ENCODE measurements around the gene CDC42BPA. TPM values are rescaled to one million over a fixed set of nuclear protein-coding genes. Genes with fewer than 3 reads are reported as not detected.
"Not testable (repeated sequence)": the region's sequence is repeated elsewhere in the genome, so short reads cannot be mapped to it uniquely, and the experiment has no call there.

Gene CDC42BPA
- total RNA-seq, 1 donor from 2014 or later = 202 TPM

DNA sequence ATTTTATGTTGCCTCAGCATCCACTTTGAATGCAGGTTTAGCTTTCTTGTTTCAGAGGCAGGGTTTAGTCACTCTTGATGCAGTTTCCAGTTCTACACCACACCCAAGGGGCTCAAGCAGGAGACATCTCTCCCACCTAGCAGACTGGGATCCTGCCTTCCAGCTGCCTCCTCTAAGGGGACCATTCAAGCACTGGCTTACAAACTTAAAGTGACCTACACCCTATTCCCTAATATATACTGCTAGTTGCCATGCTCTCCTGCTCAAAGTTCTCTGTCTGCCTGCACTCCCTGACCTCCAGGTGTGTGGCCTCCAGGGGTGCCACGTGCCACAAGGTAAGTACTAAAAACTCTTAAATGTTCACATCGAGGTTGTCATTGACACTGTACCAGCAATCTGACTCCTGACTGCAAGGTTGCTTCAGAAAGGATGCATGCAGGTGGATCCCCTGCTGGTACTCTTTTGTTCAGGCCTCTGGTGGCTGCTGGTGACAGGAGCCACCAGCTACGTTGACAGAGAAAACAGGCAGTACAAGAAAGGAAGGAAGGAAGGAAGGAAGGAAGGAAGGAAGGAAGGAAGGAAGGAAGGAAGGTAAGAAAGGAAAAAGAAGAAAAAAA is 192.3 kb downstream of the CDC42BPA start:
- DNase-seq = no peak

DNA sequence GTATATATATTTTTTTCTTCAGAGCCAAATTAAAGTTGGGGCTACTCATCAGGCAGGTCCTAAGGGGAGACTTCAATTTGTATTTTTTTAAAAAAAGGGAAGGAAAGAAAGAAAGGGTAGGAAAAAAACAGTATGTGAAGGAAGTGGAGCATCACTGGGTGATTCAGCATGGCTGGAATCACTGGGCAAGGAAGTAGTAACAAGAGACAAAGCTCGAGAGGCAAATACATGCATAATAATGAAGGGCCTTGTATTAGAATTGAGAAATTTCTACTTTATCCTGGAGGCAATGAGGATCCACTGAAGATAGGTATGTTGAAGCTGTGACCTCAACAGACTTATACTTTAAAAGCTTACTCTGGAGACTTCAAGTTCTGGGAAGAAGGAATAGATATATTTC is 193.8 kb downstream of the CDC42BPA start:
- DNase-seq = no peak

DNA sequence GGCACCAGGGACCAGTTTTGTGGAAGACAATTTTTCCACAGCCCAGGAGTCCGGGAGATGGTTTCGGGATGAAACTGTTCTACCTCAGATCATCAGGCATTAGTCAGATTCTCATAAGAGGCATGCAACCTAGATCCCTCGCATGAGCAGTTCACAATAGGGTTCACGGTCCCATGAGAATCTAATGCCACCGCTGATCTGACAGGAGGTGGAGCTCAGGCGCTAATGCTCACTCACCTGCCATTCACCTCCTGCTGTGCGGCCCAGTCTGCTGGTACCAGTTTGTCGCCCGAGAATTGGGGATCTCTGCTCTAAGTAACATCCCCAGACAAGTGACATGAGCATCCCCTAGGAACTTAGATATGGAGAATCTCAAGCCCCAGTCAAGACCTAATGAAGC is 197.5 kb downstream of the CDC42BPA start:
- DNase-seq = no peak

DNA sequence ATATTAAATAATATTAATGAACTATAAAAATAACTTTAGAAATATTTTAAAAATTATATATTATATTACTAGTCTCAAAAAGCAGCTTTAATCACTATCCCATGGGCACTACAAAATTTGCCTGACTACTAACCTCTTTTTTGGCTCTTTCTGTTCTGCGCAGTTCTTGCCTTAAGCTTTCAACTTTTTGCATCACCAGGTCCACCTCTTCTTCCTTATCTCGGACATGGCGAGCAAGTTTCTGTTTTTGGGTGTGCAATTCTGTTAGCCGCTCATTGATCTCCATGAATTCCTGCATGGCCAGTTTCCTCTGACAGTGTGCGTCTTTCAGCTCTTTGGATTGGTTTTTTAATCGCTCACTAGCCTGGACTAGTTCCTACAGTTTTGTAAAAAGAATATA is 205.8 kb downstream of the CDC42BPA start:
- no peak for DNase-seq

DNA sequence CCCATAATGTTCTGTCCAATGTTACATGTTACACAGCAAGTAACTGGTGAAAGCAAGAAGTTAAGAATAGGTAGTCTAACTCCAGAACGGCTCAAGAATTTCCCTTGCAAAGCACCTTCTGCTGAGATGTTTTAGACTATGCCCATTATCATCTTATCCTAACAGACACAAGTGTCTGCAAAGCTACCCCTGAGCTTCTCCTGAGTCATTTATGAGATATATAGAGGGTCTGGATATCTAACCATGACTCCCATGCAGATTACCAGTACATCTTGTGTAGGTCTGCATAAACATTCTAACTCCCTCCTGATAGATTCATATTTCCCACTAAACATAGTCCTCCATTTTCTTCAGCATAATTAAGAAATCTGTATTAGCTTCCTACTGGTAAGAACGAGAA is 206.5 kb downstream of the CDC42BPA start:
- DNase-seq = no peak

DNA sequence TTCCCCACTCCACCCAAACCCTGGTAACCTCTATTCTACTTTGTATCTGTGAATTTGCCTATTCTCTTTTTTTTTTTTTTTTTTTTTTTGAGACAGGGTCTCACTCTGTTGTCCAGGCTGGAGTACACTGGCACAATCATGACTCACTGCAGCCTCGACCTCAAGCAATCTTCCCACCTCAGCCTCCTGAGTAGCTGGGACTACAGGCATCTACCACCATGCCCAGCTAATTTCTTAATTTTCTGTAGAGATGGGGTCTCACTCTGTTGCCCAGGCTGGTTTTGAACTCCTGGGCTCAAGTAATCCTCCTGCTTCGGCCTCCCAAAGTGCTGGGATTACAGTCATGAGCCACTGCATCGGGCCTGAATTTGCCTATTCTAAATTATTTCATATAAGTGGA is 213.0 kb downstream of the CDC42BPA start:
- DNase-seq = not testable (repeated sequence)

DNA sequence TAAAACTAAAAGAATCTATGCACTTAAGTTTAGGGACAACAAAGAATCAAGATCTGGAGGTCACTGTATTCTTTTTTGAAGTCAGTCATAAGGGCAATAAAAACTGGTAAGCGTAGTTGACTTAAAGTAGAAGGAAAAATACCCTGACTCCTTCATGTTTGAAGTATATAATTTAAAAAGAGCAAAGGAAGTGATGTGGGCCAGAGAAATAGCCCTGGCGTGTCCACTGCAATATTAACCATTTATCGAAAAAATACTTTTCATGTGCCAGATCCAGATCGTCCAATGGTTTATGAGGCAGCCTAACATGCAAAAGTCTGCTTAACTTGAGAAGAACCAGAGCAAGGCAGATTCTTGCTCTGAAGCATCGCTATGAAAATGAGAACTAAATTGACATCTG is 216.2 kb downstream of the CDC42BPA start:
- no peak for DNase-seq

DNA sequence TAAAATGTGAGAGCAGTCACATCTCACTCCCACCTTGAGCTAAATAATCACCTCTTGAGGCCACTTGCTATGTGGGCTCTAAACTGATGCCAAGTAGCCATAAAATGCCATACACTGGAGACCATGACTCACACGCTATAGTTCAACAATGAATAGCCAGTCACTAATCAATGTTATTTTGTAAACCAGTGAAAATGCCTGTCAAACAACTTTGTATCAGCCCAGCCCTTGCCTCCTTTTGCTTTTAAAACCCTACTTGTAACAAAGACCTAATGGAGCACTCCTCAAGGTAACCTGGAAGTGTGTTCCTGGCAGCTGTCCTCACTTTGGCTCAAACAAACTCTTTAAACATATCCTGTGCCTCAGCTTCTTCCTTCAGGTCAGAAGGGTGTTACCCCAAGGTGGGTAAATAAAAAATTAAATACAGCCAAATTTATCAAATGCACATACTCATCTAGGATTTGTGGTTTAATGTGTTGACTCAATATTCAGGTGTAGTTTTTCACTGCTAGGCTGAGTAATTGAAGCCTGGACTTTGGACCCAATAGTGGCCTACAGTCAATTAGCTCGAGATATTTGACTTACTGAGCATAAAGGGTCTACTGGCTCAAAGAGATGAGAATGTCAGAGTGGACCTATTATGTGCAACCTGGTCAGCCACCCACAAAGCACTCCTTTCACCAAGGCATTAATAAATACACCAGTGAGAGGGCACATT is 223.9 kb downstream of the CDC42BPA start:
- no peak for DNase-seq

DNA sequence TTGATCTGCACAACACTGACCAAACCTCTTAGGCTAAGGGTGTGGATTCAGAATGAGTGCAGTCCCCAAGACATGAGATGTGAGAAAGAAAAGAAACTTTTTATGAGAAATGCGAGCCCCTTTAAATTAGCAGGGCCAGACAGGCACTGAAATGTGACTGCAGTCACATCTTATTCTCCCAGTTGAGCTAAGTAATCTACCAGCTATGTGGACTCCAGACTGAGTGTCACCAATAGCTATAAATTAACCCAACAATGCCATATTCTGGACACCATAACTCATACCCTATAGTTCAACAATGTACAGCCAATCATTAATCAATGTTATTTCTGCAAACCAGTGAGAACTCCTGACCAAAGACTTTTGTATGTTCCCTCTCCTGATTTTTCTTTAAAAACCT is 225.0 kb downstream of the CDC42BPA start:
- no peak for DNase-seq

DNA sequence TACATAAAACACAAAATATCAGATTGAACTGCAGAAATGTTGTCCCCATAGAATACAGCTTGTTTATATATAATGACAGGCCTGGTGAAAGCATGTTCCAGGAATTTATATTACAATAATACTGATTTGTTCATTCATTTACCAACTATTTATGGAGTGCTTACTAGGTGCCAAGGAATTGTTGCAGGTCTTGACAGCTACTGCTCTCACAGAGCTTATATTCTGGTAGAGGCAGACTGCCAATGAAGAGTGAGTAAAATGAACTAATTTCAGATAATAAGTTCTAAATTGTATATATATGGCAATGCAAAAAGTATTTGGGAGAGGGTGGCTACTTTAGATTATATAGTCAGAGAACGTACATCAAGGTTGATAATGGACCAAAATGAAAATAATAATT is 226.2 kb downstream of the CDC42BPA start:
- no peak for DNase-seq

DNA sequence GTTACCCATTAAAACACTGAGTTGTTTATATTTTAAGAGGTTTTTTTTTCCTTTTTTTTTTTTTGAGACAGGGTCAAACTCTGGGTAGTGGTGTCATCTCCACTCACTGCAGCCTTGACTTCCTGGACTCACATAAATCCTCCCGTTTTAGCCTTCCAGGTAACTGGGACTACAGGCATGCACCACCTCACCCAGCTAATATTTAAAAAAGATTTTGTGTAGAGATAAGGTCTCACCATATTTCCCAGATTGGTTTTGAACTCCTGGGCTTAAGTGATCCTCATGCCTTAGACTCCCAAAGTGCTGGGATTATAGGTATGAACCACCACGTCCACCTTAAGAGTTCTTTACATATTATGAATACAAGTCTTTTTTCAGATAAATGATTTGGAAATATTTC is 231.7 kb downstream of the CDC42BPA start:
- DNase-seq = no peak

DNA sequence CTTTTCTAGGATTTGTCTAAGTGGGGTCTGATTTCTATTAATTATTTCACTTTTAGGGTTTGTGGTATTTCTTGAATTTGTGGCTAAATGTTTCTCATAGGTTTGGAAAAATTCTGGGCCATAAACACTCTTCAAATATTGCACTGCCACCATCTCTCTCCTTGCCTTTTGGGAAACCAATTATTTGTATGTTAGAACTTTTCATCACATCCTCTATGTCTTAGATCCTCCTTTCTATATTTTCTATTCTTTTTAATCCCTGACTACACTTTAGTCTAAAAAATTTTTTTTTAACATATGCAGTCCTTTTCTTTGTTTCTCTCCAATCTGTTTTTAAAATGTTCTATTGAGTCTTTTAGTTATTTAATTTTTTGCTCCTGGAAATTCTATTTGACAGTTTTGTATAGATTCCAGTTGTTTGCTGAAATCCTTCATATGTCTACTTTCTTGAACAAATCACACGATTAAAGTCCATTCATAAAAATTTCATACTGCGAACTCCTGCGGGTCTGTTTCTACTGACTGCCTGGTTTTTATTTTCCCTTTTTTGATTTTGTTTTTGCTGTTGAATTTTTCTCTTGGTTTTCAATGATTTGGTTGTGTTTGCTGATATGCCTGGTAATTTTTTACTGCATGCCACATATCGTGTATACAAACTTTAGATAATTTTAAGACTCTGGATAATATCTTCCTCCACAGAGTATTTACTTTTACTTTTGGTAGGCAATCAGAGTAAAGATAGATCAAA is 235.1 kb downstream of the CDC42BPA start:
- DNase-seq = no peak

DNA sequence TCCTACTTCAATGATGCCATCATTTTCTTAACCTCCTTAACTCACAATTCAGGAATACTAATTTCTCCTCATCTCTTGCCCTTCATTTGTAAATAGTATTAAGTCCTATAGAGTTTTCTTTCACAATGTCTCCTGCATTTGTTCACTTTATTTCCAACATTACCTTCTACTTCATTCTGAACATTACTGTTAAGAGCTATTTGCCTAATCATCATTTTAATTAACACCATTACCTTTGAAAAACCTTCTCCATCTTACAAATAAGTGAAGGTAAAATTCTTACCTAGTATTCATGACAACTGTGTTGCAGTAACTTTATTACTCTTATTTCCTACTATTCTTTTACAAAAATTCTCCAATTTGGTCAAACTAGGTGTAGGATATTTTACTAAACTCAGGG is 240.5 kb downstream of the CDC42BPA start:
- no peak for DNase-seq

DNA sequence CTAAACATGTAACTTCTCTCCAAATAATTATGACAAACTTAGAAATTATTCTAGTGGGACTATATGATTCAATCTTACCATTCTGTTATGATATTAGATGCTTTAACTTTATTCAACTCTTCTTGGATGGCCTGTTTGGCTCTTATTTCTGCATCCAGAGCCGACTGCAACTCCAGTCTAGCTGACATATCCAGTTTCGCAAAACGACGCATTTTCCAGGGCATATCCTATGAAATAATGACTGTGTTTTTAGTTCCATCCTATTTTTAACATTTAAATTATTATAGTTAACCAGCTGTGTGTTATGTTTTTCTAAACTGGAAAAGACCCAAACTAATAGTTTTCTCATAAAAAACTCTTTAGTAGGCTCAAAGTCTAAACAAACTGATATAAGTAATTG is 244.5 kb downstream of the CDC42BPA start:
- DNase-seq = no peak

DNA sequence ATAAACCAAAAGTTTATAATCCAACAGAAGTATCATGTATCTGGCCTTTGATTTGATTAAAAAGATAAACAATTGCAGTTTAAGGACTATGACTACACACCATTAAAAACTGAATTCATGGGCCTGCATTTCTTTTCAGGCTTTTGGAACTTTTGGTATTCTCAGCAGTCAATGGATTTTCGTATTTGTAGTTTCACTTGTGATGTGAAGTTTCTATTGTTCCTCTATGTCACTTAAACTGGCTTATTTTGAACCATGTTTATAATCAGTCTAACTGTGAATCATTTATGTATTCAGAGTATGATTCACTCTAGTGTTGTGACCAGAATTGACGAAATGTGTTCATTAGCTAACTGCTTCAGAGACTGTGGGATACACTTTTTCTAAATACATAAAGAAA is 245.3 kb downstream of the CDC42BPA start:
- no peak for DNase-seq

DNA sequence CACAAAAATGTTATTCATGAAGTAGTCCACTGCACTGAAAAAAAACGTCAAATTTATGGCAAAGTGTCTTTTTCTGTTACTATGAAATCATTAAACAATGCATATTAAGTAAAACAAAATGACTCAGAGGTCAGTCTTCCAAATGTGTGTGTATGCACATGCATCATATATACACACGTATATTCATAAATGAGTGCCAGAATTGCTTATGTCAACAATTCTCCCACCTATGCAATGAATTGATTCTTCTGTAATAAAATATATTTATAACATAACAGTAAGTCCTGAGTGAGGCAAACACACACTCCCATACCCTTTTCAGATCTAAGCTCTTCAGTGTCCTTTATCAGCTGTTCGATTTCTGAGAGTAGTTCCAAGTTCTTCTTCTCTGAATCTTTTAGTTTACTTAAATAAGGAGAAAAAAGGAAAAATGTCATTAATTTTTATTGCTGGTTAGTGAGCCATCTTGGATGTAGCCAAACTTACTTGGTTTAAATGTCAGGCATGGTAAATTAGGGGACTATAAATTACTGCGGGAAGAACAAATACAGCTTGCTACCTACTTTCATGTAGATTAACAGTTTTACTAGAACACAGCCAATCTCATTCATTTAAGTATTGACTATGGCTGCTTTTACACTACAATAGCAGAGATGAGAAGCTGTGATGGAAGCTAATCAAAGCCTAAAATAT is 246.3 kb downstream of the CDC42BPA start:
- no peak for DNase-seq

DNA sequence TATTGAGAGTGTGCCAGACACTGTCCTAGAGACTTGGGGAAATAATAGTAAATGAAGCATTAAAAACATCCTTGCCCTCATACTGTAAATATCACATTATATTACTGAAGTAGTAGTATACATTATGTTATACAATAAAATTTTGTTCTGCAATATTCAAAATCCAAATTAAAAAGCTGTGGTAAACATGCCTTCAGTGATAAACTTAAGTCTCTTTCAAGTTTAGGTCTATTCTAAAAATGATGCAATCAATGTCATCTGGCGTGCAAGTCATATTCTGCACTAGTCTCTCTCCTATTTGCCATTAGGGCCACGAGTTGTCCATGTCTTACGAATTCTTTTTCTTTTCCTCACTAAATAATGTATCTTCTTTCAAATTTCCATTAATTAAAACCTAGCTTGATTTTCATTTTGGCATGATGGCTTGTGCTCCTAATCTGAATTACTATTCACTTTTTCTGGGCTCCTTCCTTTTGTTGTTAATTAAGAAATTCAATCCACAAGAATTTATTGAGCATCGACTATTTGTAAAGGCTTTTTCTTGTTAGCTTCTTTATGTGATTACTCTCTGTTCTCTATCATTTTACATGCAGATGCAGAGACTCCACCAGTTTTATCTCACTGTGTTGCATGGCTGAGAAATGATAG is 247.5 kb downstream of the CDC42BPA start:
- DNase-seq = no peak

DNA sequence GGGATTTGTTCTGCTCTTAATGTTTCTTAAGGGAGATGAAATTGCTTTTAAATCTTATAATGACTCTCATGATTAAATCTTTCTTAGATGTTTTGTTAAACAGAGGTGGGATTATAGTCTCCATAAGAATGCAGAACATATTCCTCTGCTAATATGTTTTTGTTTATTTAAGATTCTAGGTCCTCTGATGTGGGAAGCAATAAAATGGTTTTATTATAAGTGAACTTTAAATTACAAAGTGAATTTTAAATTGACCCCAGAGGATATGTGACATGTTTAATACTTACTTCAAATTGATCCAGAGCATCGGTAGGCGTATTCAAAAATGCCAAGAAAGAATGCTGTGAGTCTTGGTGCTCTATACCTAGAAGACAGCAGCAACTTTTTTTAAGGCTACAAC is 248.8 kb downstream of the CDC42BPA start:
- no peak for DNase-seq

DNA sequence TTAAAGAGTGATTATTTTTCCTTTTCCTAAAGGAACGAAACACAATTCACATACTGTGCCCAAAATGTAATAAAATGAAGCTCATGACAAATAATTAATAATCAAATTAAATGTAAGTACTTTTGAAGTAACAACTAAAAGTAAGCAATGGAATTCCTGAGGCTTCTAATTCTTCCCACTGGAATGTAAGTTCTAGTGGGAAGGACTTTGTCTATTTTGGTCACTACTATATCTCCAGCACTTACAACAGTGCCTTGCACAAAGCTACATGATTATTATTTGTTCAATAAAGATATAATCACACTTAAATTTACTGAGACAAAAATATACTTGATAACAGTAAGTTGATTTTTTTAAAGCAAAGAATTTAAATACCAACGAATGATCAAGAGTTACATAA is 249.4 kb downstream of the CDC42BPA start:
- no peak for DNase-seq

DNA sequence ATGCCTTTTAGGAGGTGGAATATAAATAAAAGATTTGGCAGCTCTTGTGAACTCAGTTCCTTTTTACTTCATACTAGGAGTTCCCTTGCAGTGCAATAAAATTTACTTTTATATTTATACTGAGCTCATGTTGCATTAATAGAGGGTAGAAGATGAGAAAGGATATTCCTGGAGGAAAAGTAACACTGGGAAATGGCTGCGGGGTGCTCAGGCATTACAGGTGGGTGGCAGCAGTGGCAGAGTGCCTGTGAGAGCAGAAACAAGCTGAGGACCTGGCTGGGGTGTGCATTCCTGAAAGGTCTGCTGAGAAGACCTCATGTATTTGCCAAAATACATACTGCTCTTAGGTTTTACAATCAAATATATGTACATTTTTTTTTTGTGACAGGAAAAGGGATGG is 251.3 kb downstream of the CDC42BPA start:
- no peak for DNase-seq

DNA sequence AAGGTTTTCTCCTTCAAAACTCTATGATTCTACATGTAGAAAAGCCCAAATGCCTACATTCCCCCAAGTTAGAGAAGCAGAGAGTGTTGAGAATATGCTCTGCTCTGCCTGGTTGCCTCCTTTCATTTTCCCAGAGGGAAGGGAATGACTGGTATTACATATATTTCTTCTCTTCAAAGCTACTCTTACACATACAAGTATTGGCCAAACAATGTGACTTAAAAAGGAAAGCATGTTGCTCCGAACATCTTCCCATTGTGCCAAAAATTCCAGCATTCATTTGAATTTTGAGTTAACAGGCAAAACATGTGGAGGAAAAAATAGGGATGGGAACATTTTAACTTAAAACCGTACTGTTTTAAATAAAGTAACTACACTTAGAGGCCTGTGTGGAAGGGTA is 253.0 kb downstream of the CDC42BPA start:
- no peak for DNase-seq

DNA sequence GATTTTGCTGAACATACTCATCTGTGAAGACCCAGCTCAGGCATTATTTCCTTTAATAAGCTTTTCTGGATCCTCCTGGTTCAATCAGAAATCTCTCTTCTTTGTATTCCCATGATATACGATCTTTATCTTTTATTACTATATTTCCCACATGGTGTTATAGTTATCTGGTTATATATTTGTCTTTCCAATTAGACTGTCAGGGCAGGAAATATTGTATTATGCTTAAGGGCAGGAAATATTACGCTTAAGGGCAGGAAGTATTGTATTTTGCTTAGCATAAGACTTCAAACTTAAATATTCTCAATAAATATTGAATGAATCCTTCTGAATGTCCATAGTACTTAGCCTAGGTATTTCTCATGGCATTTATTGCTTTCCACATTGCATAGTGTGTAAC is 256.0 kb downstream of the CDC42BPA start:
- DNase-seq = no peak

DNA sequence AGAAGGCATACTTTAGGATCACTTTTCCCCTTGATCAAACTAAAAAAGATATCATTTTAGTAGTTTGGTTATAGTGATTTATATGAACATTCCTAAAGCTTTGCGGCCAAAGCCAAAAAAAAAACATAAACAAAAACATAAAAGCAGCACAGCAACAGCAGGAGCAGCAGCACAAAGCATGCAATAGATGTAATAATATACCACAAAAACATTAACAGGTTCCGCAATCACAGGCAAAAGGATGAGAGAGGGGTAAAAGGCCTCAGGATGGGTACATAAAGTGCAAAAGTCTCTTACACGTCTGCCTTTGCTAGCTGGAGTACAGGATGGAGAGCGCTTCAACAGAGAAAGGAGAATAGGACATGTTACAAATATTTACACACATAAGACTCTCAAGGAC is 259.2 kb downstream of the CDC42BPA start:
- DNase-seq = no peak

All from occipital lobe (tissue), 2 donors.